GM21737 (cell line): Measurements from ENCODE around the gene SNAPC1.
"Not testable (repeated sequence)": the region's sequence is repeated elsewhere in the genome, so short reads cannot be mapped to it uniquely, and the experiment has no call there.

Source experiments
- ATAC-seq: cut with Tn5 transposase; IDR thresholded peaks from one replicate; pipeline ENCODE4 v1.9.1; 2021; ENCODE audit warnings: mild to moderate bottlenecking, moderate library complexity; ENCODE audit not compliant: unreplicated experiment

The SNAPC1 gene

DNA sequence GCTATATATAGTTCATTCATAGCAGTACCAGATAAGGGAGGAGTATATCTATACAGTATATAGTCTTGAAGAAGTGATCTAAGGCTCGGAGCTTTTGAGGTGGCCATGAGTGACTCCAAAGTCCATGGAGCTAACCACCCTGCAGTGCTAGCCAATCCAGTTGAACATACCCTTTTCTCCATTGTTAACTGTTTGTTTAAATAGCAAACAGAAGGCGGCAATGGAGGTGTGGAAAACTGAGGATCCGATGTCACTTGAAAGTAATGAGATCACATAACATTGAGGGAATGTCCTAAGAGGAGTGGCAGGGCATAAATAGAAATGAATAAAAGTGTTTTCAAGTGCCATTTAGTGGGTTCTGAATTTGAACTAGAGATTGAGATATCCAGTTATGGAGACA is 12.4 kb upstream of the SNAPC1 start:
- ATAC-seq, result no peak

GRCh38 chr14:61750708-61751474 is 11.3 kb upstream of the SNAPC1 start:
- ATAC-seq, result peak; percentile 91

GRCh38 chr14:61751475-61751989 is 10.7 kb upstream of the SNAPC1 start:
- ATAC-seq, result no peak

DNA sequence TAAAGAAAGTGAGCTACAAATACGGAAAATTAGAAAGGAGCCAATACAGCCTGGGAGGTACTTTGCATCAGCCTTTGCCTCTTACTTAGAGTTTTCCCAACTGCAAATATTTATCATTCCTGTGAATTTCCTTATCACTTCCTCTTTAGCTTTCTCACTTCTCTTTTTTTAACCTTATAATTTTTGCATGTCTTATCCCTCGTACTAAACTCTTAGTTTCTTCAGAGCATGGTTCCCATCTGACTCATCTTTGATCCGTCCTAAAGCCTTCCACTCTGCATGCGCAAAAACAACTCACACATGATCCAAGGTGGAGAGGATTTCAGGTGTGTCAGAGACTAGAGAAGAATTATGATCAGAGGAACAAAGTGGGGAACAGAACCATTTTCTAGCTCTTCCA is 9.6 kb upstream of the SNAPC1 start:
- ATAC-seq, result peak; percentile 42

GRCh38 chr14:61753631-61754030 is 8.6 kb upstream of the SNAPC1 start:
- ATAC-seq, result no peak

DNA sequence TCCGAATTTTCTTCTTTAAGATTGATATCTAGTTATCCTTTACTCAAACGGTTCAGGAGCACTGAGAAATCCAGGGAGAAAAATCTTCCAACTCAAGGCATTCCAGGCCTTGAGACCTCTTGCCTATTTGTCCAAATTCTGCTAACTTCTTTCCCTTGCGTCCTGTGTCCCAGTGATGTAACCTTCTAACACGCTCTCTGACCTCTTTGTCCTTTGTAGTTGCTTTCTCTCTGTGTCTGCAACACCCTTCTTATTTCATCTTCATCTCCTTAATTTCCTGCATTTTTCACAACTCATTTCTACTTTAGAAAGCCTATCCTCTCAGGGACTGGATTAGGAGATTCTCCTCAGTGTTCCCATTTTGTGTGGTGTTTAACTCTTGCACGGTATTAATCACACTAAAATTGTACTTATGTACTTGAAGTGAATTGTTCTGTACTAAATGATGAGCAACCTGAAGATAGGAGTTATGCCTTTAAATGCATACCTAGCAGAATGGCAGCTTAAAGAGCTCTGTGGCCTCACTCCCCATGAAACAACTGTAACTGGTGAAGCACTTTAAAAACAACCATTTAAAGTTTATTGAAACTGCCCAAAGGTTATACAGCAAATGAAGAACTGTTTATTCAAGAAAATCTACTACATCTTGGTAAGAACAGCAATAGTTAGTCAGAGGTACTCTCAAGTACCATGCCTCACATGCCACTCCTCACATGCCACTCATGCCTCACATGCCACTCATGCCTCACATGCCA is 7.4 kb upstream of the SNAPC1 start:
- ATAC-seq, result no peak

DNA sequence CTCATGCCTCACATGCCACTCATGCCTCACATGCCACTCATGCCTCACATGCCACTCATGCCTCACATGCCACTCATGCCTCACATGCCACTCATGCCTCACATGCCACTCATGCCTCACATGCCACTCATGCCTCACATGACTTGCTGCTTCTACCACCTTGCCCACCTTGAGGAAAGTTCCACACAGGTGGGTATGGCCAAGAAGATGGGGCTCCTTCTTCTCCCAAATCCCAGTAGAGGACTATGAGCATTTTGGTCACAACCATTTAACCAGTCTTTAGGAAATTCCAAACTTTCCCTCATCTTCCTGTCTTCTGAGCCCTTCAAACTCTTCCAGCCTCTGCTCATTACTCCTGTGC is 6.9 kb upstream of the SNAPC1 start:
- ATAC-seq, result not testable (repeated sequence)

DNA sequence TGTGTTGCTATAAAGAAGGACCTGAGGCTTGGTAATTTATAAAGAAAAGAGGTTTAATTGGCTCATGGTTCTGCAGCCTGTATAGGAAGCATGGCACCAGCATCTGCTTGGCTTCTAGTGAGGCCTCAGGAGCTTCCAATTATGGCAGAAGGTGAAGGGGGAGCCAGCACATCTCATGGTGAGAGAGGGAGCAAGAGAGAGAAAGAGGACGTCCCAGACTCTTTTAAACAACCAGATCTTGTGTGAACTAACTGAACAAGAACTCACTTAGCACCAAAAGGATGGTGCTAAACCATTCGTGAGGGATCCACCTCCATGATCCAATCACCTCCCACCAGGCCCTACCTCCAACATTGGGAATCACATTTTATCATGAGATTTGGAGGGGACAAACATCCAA is 6.1 kb upstream of the SNAPC1 start:
- ATAC-seq, result no peak

GRCh38 chr14:61759878-61760277 is 2.3 kb upstream of the SNAPC1 start:
- no peak for ATAC-seq

GRCh38 chr14:61761557-61761956 is 663 bp upstream of the SNAPC1 start:
- ATAC-seq, result peak; percentile 2

GRCh38 chr14:61764342-61765122 is 2.3 kb downstream of the SNAPC1 start:
- ATAC-seq, result no peak

DNA sequence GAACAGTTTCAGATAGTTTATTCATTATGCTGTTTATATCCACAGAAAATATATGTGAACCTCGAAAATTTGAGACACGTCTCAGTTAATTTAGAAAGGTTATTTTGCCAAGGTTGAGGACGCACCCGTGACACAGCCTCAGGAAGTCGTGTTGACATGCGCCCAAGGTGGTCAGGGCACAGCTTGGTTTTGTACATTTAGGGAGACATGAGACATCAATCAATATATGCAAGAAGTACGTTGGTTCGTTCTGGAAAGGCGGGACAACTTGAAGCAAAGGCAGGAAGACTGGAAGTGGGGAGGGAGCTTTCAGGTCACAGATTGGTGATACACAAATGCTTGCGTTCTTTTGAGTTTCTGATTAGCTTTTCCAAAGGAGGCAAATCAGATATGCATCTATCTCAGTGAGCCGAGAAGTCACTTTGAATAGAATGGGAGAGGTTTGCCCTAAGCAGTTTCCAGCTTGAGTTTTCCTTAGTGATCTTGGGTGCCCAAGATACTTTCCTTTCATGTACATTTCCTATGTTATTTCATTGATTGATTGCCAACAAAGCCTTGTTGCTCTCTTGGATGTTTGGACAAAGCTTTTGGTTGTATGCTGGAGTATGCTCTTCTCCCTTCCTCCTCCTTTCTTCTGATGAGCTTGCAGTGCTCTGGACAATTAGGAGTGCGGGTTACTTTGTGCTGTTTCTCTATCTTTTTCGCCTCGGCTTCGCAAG is 3.2 kb downstream of the SNAPC1 start:
- ATAC-seq, result no peak

DNA sequence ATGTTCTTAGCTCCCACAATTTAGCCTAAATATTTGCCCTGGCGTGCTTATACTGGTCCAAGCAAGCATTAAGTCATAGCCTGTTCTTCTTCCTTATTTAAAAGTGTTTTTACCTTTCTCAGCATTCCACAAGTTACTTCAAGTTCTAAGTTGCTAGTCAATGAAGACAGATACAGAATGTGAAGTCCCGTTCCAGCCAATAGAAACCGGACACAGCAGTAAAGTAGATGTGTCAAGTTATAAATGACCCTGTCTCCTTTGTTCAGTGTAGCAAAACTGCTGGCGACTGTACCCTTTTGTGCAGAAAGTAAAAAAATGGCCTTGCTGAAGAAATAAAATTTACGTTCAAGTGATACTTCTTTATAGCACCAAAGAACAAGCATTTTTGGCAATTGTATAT is 3.9 kb downstream of the SNAPC1 start:
- no peak for ATAC-seq

DNA sequence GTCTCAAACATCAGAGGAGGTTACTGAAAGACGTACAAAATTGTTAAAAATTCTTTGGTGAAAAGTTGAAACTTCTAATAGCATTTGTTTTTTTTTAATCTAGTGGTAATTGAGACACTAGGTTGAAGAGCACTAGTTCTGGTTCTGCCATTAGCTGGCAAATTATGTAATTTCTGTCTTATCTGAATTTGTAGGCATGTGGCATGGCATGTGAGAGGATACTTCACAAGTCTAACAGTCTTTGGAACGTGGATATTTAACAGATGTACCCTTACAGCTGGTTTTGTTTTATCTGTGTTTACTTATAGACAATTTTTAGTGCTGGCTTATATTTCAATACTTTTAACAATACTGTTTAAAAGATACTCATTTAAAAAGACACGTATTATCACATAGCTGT is 6.0 kb downstream of the SNAPC1 start:
- ATAC-seq, result no peak

DNA sequence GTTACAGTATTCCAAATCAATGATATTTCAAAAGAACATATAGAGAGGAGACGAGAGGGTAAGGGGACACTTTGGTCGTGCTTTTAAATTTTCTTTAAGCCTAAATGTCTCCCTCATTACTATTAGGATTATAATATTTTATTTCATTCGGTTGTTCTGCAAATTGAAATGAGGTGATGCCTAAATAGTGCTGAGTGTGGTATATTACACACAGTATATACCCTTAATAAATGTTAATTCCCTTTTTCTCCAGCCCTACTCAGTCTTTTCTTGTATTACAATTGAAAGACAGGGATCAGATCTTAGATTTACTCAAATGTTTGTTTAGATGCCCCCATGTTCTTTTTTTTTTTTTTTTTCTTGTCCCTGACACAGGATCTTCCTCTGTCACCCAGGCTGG is 7.7 kb downstream of the SNAPC1 start:
- ATAC-seq, result no peak

DNA sequence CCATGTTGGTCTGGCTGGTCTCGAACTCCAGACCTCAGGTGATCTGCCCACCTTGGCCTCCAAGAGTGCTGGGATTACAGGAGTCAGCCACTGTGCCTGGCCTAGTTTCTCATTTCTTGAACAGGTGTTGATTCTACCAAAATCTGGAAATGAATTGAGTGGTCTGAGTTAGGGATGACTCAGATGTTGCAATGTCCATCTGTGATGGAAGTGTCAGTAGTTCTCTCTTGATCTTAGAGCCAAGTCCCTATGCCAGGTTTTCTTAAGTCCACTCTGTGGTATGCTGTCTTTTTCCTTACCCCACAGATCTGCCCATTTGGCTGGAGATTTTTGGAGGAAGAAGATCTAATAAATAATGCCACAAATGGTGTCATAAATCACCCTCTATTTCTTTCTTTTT is 12.6 kb downstream of the SNAPC1 start:
- no peak for ATAC-seq

- peak; percentile 86 for ATAC-seq
These were observed 17.9 kb downstream of the SNAPC1 start for GRCh38 chr14:61780125-61780524.

DNA sequence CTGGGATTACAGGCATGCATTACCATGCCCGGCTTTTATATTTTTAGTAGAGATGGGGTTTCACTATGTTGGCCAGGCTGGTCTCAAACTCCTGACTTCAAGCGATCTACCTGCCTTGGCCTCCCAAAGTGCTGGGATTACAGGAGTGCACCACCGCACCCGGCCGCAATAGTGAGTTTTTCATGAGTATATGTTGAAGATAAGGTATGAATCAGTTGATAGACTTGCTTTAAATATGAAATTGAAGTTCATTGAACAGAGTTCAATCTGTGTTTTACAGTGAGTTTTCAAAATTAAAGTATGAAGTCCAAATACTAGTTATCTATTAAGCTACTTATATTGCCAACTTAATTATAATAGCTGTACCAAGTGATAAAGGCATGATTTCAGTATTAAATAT is 35.1 kb downstream of the SNAPC1 start:
- ATAC-seq, result no peak

DNA sequence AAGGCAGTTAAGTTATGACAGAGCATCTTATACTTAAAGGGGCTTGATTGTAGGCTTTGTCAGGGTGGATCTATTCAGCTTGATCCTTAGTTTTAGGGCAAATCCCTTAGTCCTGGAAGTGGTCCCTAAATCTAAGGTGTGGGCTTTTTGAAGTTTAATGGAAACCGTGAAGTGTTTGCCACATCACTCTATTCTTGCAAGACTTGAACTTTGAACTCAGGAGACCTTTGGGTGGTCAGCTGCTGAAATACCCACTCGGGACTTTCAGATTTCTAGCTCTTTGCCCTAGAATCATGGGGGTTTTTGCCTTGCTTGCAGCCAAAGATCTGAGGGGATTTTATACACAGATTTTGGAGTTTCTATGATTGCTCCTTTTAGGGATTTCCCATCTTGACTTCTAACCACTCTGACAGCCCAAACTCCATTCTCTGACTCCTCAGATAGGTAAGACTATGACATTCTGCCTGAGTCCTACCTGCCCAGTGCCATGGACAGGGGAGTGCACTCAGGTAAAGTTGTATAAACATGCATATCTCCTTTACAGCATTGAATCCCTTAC is 39.9 kb downstream of the SNAPC1 start:
- no peak for ATAC-seq

- no peak for ATAC-seq
These were observed 41.5 kb downstream of the SNAPC1 start for GRCh38 chr14:61803755-61804154.

DNA sequence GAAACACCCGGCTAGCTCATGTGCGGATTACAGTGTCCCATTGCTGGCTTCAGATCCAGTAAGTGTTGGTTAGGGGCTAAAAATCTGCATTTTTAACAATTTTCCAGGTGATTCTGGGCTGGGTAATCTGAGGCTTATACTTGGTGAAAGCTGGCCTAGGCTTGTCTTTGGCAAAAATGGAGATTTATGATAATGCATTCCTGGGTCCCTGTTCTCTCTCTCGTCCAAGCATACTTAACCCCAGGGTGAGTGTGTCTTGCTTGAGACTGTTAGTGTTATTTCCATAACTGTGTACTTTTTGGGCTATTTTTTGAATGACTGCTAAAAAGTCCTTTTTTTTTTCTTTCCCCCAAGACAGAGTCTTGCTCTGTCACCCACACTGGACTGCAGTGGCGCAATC is 43.2 kb downstream of the SNAPC1 start:
- no peak for ATAC-seq
